ENCODE results near the gene RAP1GAP2. TPM values are rescaled to one million over a fixed set of nuclear protein-coding genes. Genes with fewer than 3 reads are reported as not detected.

Gene RAP1GAP2
- total RNA-seq, 1 donor = 2.9 TPM

GRCh38 chr17:3020381-3020780 lies 224.1 kb downstream of the RAP1GAP2 start:
- peaks cover 9% of the 10 kb centered on the region for H3K9me3 ChIP-seq (ENCODE audit: low read depth, low read length)
- H3K79me2 ChIP-seq (ENCODE audit: insufficient read depth, low read length) = no peaks in the 10 kb centered on the region
- H3K4me3 ChIP-seq (ENCODE audit: insufficient read depth, low read length) = no peak overlapping the region
- H3K4me1 ChIP-seq (ENCODE audit: insufficient read depth, low read length) = peaks cover 3% of the 10 kb centered on the region
- H3K27ac ChIP-seq (ENCODE audit: low read depth, low read length) = no peak overlapping the region
- H2AFZ ChIP-seq (ENCODE audit: low read length) = no peak overlapping the region
- H3K27me3 ChIP-seq (ENCODE audit: insufficient read depth, low read length) = no peaks in the 10 kb centered on the region
- no peak for DNase-seq (ENCODE audit: insufficient read length, low spot score, missing footprints)
- H3K4me2 ChIP-seq (ENCODE audit: insufficient read depth, low read length) = no peak overlapping the region
- peaks cover 36% of the 10 kb centered on the region for H3K36me3 ChIP-seq (ENCODE audit: insufficient read depth, low read length)
- no peaks in the 10 kb centered on the region for H4K20me1 ChIP-seq (ENCODE audit: insufficient read depth, low read length)
- TF ChIP-seq CTCF (IDR thresholded peaks at IDR 0.05; ENCODE audit: extremely low read depth, low read depth, low read length) = no peak

GRCh38 chr17:3022197-3022596 lies 226.0 kb downstream of the RAP1GAP2 start:
- Histone ChIP-seq H3K27me3 (ENCODE audit: insufficient read depth, low read length) (no peaks in the 10 kb centered on the region), H3K27ac (ENCODE audit: low read depth, low read length) (no peak overlapping the region), H3K4me1 (ENCODE audit: insufficient read depth, low read length) (no peaks in the 10 kb centered on the region), H3K4me2 (ENCODE audit: insufficient read depth, low read length) (no peak overlapping the region), H3K36me3 (ENCODE audit: insufficient read depth, low read length) (peaks cover 29% of the 10 kb centered on the region), H3K9me3 (ENCODE audit: low read depth, low read length) (peaks cover 9% of the 10 kb centered on the region), H3K4me3 (ENCODE audit: insufficient read depth, low read length) (no peak overlapping the region), H4K20me1 (ENCODE audit: insufficient read depth, low read length) (no peaks in the 10 kb centered on the region), H2AFZ (ENCODE audit: low read length) (no peak overlapping the region), H3K79me2 (ENCODE audit: insufficient read depth, low read length) (no peaks in the 10 kb centered on the region)
- no peak for DNase-seq (ENCODE audit: insufficient read length, low spot score, missing footprints)
- no peak for TF ChIP-seq CTCF (IDR thresholded peaks at IDR 0.05; ENCODE audit: extremely low read depth, low read depth, low read length)

GRCh38 chr17:3024346-3024745 lies 228.1 kb downstream of the RAP1GAP2 start:
- no peaks in the 10 kb centered on the region for H3K4me1 ChIP-seq (ENCODE audit: insufficient read depth, low read length)
- no peaks in the 10 kb centered on the region for H4K20me1 ChIP-seq (ENCODE audit: insufficient read depth, low read length)

More at GRCh38 chr17:3024346-3024745, 228.1 kb downstream of the RAP1GAP2 start:
- peaks cover 9% of the 10 kb centered on the region for H3K9me3 ChIP-seq (ENCODE audit: low read depth, low read length)
- no peak overlapping the region for H3K4me3 ChIP-seq (ENCODE audit: insufficient read depth, low read length)
- no peaks in the 10 kb centered on the region for H3K79me2 ChIP-seq (ENCODE audit: insufficient read depth, low read length)
- peaks cover 29% of the 10 kb centered on the region for H3K36me3 ChIP-seq (ENCODE audit: insufficient read depth, low read length)
- H3K27ac ChIP-seq (ENCODE audit: low read depth, low read length) = no peak overlapping the region
- no peak overlapping the region for H2AFZ ChIP-seq (ENCODE audit: low read length)
- no peak overlapping the region for H3K4me2 ChIP-seq (ENCODE audit: insufficient read depth, low read length)
- DNase-seq (ENCODE audit: insufficient read length, low spot score, missing footprints) = no peak
- TF ChIP-seq CTCF (IDR thresholded peaks at IDR 0.05; ENCODE audit: extremely low read depth, low read depth, low read length) = no peak
- H3K27me3 ChIP-seq (ENCODE audit: insufficient read depth, low read length) = no peaks in the 10 kb centered on the region
